GM12878 (cell line): Measurements from ENCODE around the gene UFD1. TPM values are rescaled to one million over a fixed set of nuclear protein-coding genes. Genes with fewer than 3 reads are reported as not detected.

Experiments used
- ATAC-seq: fragments of 200-7000 bp; cut with Tn5 transposase; 3 replicates; pipeline ENCODE4 v1.9.1; 2020; ENCODE audit warnings: mild to moderate bottlenecking, moderate library complexity
- BruUV-seq: library from RNA; stranded (reverse); fragments of 400-500 nt; replicated peaks from 2 replicates; lab custom pipeline; 2021; lab: Mats Ljungman, UMichigan
- CTCF ChIA-PET: fragments of 300-600 bp; sonication (Branson Sonifier 250); formaldehyde crosslinking; extraction: SDS; loops from one replicate; lab custom pipeline; 2021; ENCODE audit warnings: inconsistent platforms; lab: Yijun Ruan, JAX
- POLR2A ChIA-PET: fragments of 350-600 bp; formaldehyde crosslinking; extraction: SDS; loops from one replicate; lab custom pipeline; 2021; ENCODE audit warnings: inconsistent platforms; lab: Charles Lee
- RAD21 ChIA-PET: fragments of 300-600 bp; sonication (Branson Sonifier 250); formaldehyde crosslinking; loops from one replicate; lab custom pipeline; 2023; ENCODE audit warnings: antibody characterized with exemption; ENCODE audit not compliant: unreplicated experiment; lab: Charles Lee
- SMC1A ChIA-PET: fragments of 300-600 bp; sonication (Branson Sonifier 250); formaldehyde crosslinking; loops from one replicate; lab custom pipeline; 2023; ENCODE audit not compliant: unreplicated experiment, uncharacterized antibody; lab: Charles Lee
- DNase-seq: peaks from one replicate; pipeline ENCODE4 v3.0.0-alpha.2; 2011; ENCODE audit warnings: low read depth, low spot score
- FAIRE-seq: peaks from 3 replicates; lab custom pipeline; 2011; peaks lifted over from hg19 to GRCh38; lab: Jason Lieb, UNC
- H2AFZ ChIP-seq: 2 replicates; pipeline ENCODE4 v1.6.0; 2011; ENCODE audit warnings: low read depth, low read length, control low read depth; ENCODE audit not compliant: control insufficient read depth
- H3K27ac ChIP-seq: 2 replicates; pipeline ENCODE4 v1.5.1; 2011; ENCODE audit warnings: control low read depth; ENCODE audit not compliant: control insufficient read depth, insufficient read depth
- H3K27me3 ChIP-seq, 2 experiments: replicated peaks in 1 of 2; 2 replicates each; pipeline versions ENCODE4 v1.6.0 to v1.6.1; 2011; ENCODE audit warnings: low read length in 1 of 2; ENCODE audit not compliant: control insufficient read depth in 2 of 2, insufficient read depth in 2 of 2
- H3K36me3 ChIP-seq, 2 experiments: 2 replicates each; pipeline ENCODE4 v1.5.1; 2011; ENCODE audit warnings: low read length in 1 of 2; ENCODE audit not compliant: control insufficient read depth in 2 of 2, insufficient read depth in 2 of 2
- H3K4me1 ChIP-seq: 2 replicates; pipeline ENCODE4 v1.6.1; 2011; ENCODE audit warnings: mild to moderate bottlenecking, low read length, moderate library complexity, mixed read lengths; ENCODE audit not compliant: control insufficient read depth, insufficient read depth
- H3K4me2 ChIP-seq: 2 replicates; pipeline ENCODE4 v1.6.0; 2011; ENCODE audit warnings: control low read depth; ENCODE audit not compliant: control insufficient read depth, insufficient read depth
- H3K4me3 ChIP-seq: fragments of 200-600 bp; sonication (generic); 2 replicates; pipeline ENCODE4 v1.5.1; 2016
- H3K79me2 ChIP-seq: 2 replicates; pipeline ENCODE4 v1.6.0; 2011; ENCODE audit warnings: low read length; ENCODE audit not compliant: control insufficient read depth, insufficient read depth
- H3K9ac ChIP-seq: 2 replicates; pipeline ENCODE4 v1.8.0; 2011; ENCODE audit warnings: low read length, control low read depth, mixed read lengths; ENCODE audit not compliant: control insufficient read depth, insufficient read depth
- H3K9me3 ChIP-seq: replicated peaks from 3 replicates; pipeline ENCODE4 v1.5.1; 2011; ENCODE audit warnings: mild to moderate bottlenecking, low read length; ENCODE audit not compliant: control insufficient read depth, insufficient read depth
- H4K20me1 ChIP-seq: 2 replicates; pipeline ENCODE4 v1.6.0; 2011; ENCODE audit not compliant: control insufficient read depth, insufficient read depth
- ATF3 ChIP-seq: IDR thresholded peaks from 2 replicates; pipeline ENCODE4 v1.6.1; 2011; ENCODE audit warnings: low read depth, mild to moderate bottlenecking, low read length, moderate library complexity, borderline replicate concordance; ENCODE audit errors: extremely low read depth
- BACH1 ChIP-seq: fragments of 450-650 bp; IDR thresholded peaks from 2 replicates; pipeline ENCODE4 v1.6.1; 2017; ENCODE audit warnings: mild to moderate bottlenecking, borderline replicate concordance
- CUX1 ChIP-seq: IDR thresholded peaks from 2 replicates; pipeline ENCODE4 v1.6.1; 2012; ENCODE audit warnings: improper control_type of control experiment, low read depth, low read length; ENCODE audit not compliant: insufficient replicate concordance
- NRF1 ChIP-seq: conservative IDR thresholded peaks from 2 replicates; pipeline ENCODE4 v1.6.1; 2011; ENCODE audit warnings: mild to moderate bottlenecking, low read depth, low read length, improper control_type of control experiment
- POLR2A ChIP-seq: IDR thresholded peaks from 2 replicates; pipeline ENCODE4 v1.6.1; 2011; ENCODE audit warnings: low read depth, mild to moderate bottlenecking, low read length
- RFX5 ChIP-seq: IDR thresholded peaks from 2 replicates; pipeline ENCODE4 v1.6.1; 2011; ENCODE audit warnings: low read depth, low read length, improper control_type of control experiment
- SMC3 ChIP-seq: IDR thresholded peaks from 2 replicates; pipeline ENCODE4 v1.6.1; 2011; ENCODE audit warnings: low read length, improper control_type of control experiment, borderline replicate concordance
- SRF ChIP-seq, 2 experiments: IDR thresholded peaks; 2 replicates each; pipeline ENCODE4 v1.6.1; 2011; ENCODE audit warnings: low read depth in 2 of 2, low read length in 2 of 2, mild to moderate bottlenecking in 1 of 2, moderate library complexity in 1 of 2
- TBL1XR1 ChIP-seq: IDR thresholded peaks from 2 replicates; pipeline ENCODE4 v1.6.1; 2012; ENCODE audit warnings: low read depth, low read length, improper control_type of control experiment
- WRNIP1 ChIP-seq: IDR thresholded peaks from 2 replicates; pipeline ENCODE4 v1.6.1; 2011; ENCODE audit warnings: low read depth, low read length, improper control_type of control experiment, borderline replicate concordance
- YY1 ChIP-seq: IDR thresholded peaks from 2 replicates; pipeline ENCODE4 v1.6.1; 2011; ENCODE audit warnings: low read depth, mild to moderate bottlenecking, low read length
- ZBED1 ChIP-seq: IDR thresholded peaks from 2 replicates; pipeline ENCODE4 v1.6.1; 2016; ENCODE audit warnings: borderline replicate concordance
- ZZZ3 ChIP-seq: IDR thresholded peaks from 2 replicates; pipeline ENCODE4 v1.6.1; 2011; ENCODE audit warnings: low read depth; ENCODE audit not compliant: control insufficient read depth, insufficient read length
- WGBS: methylation state at CpG from one replicate; pipeline ENCODE4 v1.1.6; 2016; ENCODE audit warnings: low lambda C conversion rate; ENCODE audit not compliant: insufficient replicate concordance, insufficient coverage; ENCODE audit errors: missing lambda C conversion rate; 5-methylcytosine and 5-hydroxymethylcytosine counted together
- in situ Hi-C: fragments of 300-500 bp; cut with MboI; formaldehyde crosslinking; loops from 9 replicates; pipeline ENCODE4 v1.14.3; 2018; ENCODE audit warnings: mixed read lengths
- intact Hi-C: fragments of 100-400 bp; cut with micrococcal nuclease; formaldehyde crosslinking; loops from one replicate; pipeline ENCODE4 v1.14.2; 2022; ENCODE audit not compliant: unreplicated experiment
- polyA plus RNA-seq, 11 experiments: library from polyadenylated mRNA; depleted of rRNA in 4 of 11; unstranded in 6 of 11; stranded (reverse) in 5 of 11; fragments of >200 nt; fragmentation: Nextera tagmentation in 4 of 11; fragmentation: Illumina TruSeq in 1 of 11; extraction: Ambion mirVana in 4 of 11; extraction: Trizol in 1 of 11; gene quantifications; 1 replicate in 1 of 11; 2 replicates in 10 of 11; pipeline versions ENCODE4 v1.2.1 to v1.2.3, GENCODE V29; 2011 to 2016; ENCODE audit warnings: inconsistent platforms in 2 of 11, missing spikeins in 2 of 11, low read depth in 1 of 11
- total RNA-seq, 4 experiments: library from RNA; depleted of rRNA in 3 of 4; stranded (reverse); fragments of >200 nt in 3 of 4; fragmentation: Illumina TruSeq in 1 of 4; extraction: Trizol in 1 of 4; gene quantifications; 2 replicates each; pipeline versions ENCODE4 v1.2.1 to v1.2.3, GENCODE V29; 2013 to 2021
- TF ChIP-seq, protein P1 (sequence below): IDR thresholded peaks from 2 replicates; pipeline ENCODE4 v1.6.1; 2012; ENCODE audit warnings: low read length, inconsistent platforms
- TF ChIP-seq, protein P2 (sequence below): fragments of 450-650 bp; IDR thresholded peaks from 2 replicates; pipeline ENCODE4 v1.6.1; 2018; ENCODE audit warnings: borderline replicate concordance, mild to moderate bottlenecking; ENCODE audit not compliant: partially characterized antibody

Gene UFD1
- total and polyA plus RNA-seq, 10 of the 15 experiments (the other 5 are each of a cell fraction or from before 2014, with no cell fraction given): 67.2 to 143 (median 117) TPM

GRCh38 chr22:19525116-19525660, 46.2 kb upstream of the UFD1 start:
- Histone ChIP-seq H3K27me3 (peaks cover 0 to 2% of the 10 kb centered on the region in 2 experiments; a peak in 2 of 4 replicates), H2AFZ (no peak overlapping the region), H3K79me2 (no peaks in the 10 kb centered on the region), H3K4me3 (no peak overlapping the region), H3K36me3 (no peaks in the 10 kb centered on the region), H3K9ac (no peak overlapping the region), H3K27ac (no peak overlapping the region), H3K9me3 (no peaks in the 10 kb centered on the region), H4K20me1 (no peaks in the 10 kb centered on the region), H3K4me1 (no peaks in the 10 kb centered on the region), H3K4me2 (no peak overlapping the region)
- BruUV-seq: no TSS peak
- no peak for DNase-seq
- POLR2A ChIA-PET: no interaction called here
- CTCF ChIA-PET: no interaction called here
- RAD21 ChIA-PET: no interaction called here
- in situ Hi-C loops (no loop called here), intact Hi-C loops (no loop called here)
- SMC1A ChIA-PET: no interaction called here
- no peak for ATAC-seq
- no peak for FAIRE-seq
- 41% methylated on average over 15 of the region's 15 CpGs for WGBS
- TF ChIP-seq NRF1 (no peak), RFX5 (no peak), WRNIP1 (no peak), TBL1XR1 (no peak), ZBED1 (no peak), ZZZ3 (no peak), SMC3 (no peak), SRF (IDR thresholded peaks at IDR 0.05; ENCODE audit: low read depth in 2 of 2, low read length in 2 of 2) (no peak), CUX1 (no peak), YY1 (no peak), POLR2A (no peak), ATF3 (no peak), BACH1 (no peak)
- TF ChIP-seq, protein P1, sequence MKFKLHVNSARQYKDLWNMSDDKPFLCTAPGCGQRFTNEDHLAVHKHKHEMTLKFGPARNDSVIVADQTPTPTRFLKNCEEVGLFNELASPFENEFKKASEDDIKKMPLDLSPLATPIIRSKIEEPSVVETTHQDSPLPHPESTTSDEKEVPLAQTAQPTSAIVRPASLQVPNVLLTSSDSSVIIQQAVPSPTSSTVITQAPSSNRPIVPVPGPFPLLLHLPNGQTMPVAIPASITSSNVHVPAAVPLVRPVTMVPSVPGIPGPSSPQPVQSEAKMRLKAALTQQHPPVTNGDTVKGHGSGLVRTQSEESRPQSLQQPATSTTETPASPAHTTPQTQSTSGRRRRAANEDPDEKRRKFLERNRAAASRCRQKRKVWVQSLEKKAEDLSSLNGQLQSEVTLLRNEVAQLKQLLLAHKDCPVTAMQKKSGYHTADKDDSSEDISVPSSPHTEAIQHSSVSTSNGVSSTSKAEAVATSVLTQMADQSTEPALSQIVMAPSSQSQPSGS: no peak
- TF ChIP-seq, protein P2, sequence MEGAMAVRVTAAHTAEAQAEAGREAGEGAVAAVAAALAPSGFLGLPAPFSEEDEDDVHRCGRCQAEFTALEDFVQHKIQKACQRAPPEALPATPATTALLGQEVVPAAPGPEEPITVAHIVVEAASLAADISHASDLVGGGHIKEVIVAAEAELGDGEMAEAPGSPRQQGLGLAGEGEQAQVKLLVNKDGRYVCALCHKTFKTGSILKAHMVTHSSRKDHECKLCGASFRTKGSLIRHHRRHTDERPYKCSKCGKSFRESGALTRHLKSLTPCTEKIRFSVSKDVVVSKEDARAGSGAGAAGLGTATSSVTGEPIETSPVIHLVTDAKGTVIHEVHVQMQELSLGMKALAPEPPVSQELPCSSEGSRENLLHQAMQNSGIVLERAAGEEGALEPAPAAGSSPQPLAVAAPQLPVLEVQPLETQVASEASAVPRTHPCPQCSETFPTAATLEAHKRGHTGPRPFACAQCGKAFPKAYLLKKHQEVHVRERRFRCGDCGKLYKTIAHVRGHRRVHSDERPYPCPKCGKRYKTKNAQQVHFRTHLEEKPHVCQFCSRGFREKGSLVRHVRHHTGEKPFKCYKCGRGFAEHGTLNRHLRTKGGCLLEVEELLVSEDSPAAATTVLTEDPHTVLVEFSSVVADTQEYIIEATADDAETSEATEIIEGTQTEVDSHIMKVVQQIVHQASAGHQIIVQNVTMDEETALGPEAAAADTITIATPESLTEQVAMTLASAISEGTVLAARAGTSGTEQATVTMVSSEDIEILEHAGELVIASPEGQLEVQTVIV: no peak
